Measurements from ENCODE around the gene HIVEP3. TPM values are rescaled to one million over a fixed set of nuclear protein-coding genes. Genes with fewer than 3 reads are reported as not detected.

HIVEP3 gene
- polyA plus RNA-seq, 4 donors = 0.67 to 3.8 (median 1.8) TPM

DNA sequence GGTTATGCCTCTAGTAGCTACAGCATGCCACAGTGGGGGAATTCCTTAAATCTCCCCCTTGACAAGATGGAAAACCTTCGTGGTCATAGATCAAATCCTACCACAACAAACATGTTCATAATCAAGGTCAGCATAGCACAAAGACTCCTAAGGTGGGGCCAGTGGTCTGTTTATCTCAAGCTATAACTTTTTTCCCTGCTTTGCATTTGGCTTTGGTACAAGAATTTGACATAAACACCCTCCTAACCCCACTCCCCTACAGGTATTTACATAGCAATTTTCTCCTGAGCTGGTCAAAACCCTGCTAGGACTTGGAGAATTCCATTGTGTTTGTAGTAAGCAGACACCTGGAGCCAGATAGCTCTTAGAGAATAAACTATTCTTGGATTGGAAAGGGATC lies 58.5 kb downstream of the HIVEP3 start:
- Histone ChIP-seq H3K4me1 (ENCODE audit: control insufficient read depth in 3 of 3, insufficient read depth in 2 of 3, low read depth in 1 of 3, low read length in 2 of 3) (no peaks in the 10 kb centered on the region), H3K27me3 (ENCODE audit: control insufficient read depth in 3 of 3, insufficient read depth in 3 of 3, low read length in 3 of 3) (peaks cover 0 to 18% (median 0%) of the 10 kb centered on the region in 3 donors), H3K9me3 (ENCODE audit: control insufficient read depth in 2 of 2, insufficient read depth in 1 of 2, low read depth in 1 of 2, low read length in 1 of 2) (no peaks in the 10 kb centered on the region), H3K27ac (ENCODE audit: low read depth in 1 of 3, low read length in 2 of 3) (no peak overlapping the region), H3K4me3 (ENCODE audit: low read depth in 1 of 3, low read length in 3 of 3) (no peak overlapping the region), H3K36me3 (ENCODE audit: control insufficient read depth in 3 of 3, insufficient read depth in 2 of 3, low read depth in 1 of 3, low read length in 3 of 3) (no peaks in the 10 kb centered on the region)
- DNase-seq (no peak), FAIRE-seq (no peak)
- 12 to 58% (median 36%) methylated on average over 1 of the region's 1 CpG for WGBS, 3 donors

DNA sequence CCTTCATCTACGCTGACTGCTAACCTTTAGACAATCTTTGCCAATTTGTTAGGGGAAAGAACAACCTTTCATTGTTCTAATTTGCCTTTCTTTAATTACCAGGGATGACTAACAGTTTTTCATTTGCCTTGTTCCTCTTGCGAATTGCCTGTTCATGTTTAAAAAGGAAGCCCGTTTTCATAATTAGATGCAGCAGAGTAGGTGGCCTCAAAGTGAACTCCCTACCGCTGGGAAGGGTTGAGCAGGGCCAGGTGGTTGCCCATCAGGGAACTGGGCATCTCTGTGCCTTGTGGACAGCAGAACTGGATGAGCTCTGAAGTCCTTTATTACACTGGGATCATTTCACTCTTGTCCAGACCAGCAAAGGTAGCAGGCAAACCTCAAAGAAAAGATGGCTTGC lies 59.0 kb downstream of the HIVEP3 start:
- 75 to 82% (median 78%) methylated on average over 4 of the region's 4 CpGs for WGBS, 3 donors
- H3K27me3 ChIP-seq (ENCODE audit: control insufficient read depth in 3 of 3, insufficient read depth in 3 of 3, low read length in 3 of 3) = peaks cover 0 to 18% (median 0%) of the 10 kb centered on the region in 3 donors
- no peaks in the 10 kb centered on the region for H3K9me3 ChIP-seq (ENCODE audit: control insufficient read depth in 2 of 2, insufficient read depth in 1 of 2, low read depth in 1 of 2, low read length in 1 of 2)
- H3K36me3 ChIP-seq (ENCODE audit: control insufficient read depth in 3 of 3, insufficient read depth in 2 of 3, low read depth in 1 of 3, low read length in 3 of 3) = no peaks in the 10 kb centered on the region
- no peak overlapping the region for H3K27ac ChIP-seq (ENCODE audit: low read depth in 1 of 3, low read length in 2 of 3)
- DNase-seq (no peak), FAIRE-seq (no peak)
- H3K4me1 ChIP-seq (ENCODE audit: control insufficient read depth in 3 of 3, insufficient read depth in 2 of 3, low read depth in 1 of 3, low read length in 2 of 3) = no peaks in the 10 kb centered on the region
- H3K4me3 ChIP-seq (ENCODE audit: low read depth in 1 of 3, low read length in 3 of 3) = no peak overlapping the region

DNA sequence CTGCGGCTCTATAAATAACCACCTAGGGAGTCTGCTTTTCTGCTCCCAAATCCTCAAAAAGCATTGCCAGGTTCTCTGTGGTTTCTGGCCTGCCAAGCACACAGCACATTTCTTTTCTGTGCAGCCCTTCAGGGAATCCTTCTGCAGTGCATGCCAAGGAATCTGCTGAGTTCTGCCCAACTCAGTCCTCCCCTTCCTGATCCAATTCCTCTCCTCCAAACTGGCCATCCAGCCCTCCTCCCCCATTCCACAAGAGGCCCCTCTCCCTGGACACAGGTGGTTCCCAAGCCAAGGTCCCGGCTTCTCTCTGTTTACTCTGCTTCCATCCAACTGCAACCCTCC lies 61.8 kb downstream of the HIVEP3 start:
- WGBS, 3 donors = 54 to 75% (median 68%) methylated on average over 2 of the region's 2 CpGs
- DNase-seq = no peak
- H3K9me3 ChIP-seq (ENCODE audit: control insufficient read depth in 2 of 2, insufficient read depth in 1 of 2, low read depth in 1 of 2, low read length in 1 of 2) = no peaks in the 10 kb centered on the region
- H3K4me3 ChIP-seq (ENCODE audit: low read depth in 1 of 3, low read length in 3 of 3) = no peak overlapping the region
- no peak overlapping the region for H3K27ac ChIP-seq (ENCODE audit: low read depth in 1 of 3, low read length in 2 of 3)
- FAIRE-seq = no peak
- peaks cover 0 to 5% (median 0%) of the 10 kb centered on the region in 3 donors for H3K27me3 ChIP-seq (ENCODE audit: control insufficient read depth in 3 of 3, insufficient read depth in 3 of 3, low read length in 3 of 3)
- H3K36me3 ChIP-seq (ENCODE audit: control insufficient read depth in 3 of 3, insufficient read depth in 2 of 3, low read depth in 1 of 3, low read length in 3 of 3) = no peaks in the 10 kb centered on the region
- H3K4me1 ChIP-seq (ENCODE audit: control insufficient read depth in 3 of 3, insufficient read depth in 2 of 3, low read depth in 1 of 3, low read length in 2 of 3) = no peaks in the 10 kb centered on the region

DNA sequence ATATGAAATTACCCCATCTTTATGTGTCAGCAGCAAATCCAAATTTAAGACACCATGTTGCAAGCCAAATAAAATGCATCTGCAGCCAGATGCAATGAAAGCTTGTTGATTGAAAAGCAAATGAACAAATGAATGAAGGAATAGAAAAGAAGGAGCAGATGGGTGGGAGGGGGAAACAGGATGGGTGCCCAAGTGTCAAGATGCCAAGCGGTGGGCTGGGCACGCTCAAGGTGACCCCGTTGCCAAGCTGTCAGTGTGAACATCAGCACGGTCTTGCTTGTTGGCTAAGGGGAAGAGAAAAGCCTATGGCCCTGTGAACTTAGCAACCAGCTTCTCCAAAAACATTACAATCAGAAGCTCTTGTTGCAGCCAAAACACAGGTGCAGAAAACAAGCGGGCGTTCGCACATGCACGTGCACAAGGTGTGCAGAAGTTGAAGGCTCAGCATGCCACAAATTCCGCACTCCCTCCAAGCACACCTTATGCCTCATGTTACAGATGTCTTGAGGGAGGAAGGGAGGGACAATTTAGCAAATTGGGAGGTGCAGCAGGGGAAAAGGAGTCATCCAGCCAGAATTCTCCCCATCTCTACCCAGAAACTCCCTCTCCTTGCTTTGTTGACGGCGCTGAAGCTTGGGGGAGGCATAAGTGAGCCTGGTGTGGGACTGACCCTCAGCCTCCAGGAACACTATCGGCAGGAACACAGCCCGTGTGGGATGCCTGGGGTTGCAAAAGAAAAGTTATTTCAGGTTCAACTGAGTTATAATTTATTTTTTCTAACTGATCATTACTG lies 62.4 kb downstream of the HIVEP3 start:
- Histone ChIP-seq H3K36me3 (ENCODE audit: control insufficient read depth in 3 of 3, insufficient read depth in 2 of 3, low read depth in 1 of 3, low read length in 3 of 3) (no peaks in the 10 kb centered on the region), H3K27me3 (ENCODE audit: control insufficient read depth in 3 of 3, insufficient read depth in 3 of 3, low read length in 3 of 3) (peaks cover 0 to 5% (median 0%) of the 10 kb centered on the region in 3 donors), H3K9me3 (ENCODE audit: control insufficient read depth in 2 of 2, insufficient read depth in 1 of 2, low read depth in 1 of 2, low read length in 1 of 2) (no peaks in the 10 kb centered on the region), H3K4me1 (ENCODE audit: control insufficient read depth in 3 of 3, insufficient read depth in 2 of 3, low read depth in 1 of 3, low read length in 2 of 3) (no peaks in the 10 kb centered on the region), H3K27ac (ENCODE audit: low read depth in 1 of 3, low read length in 2 of 3) (no peak overlapping the region), H3K4me3 (ENCODE audit: low read depth in 1 of 3, low read length in 3 of 3) (no peak overlapping the region)
- 88 to 92% (median 90%) methylated on average over 13 of the region's 13 CpGs for WGBS, 3 donors
- DNase-seq (no peak), FAIRE-seq (no peak)

DNA sequence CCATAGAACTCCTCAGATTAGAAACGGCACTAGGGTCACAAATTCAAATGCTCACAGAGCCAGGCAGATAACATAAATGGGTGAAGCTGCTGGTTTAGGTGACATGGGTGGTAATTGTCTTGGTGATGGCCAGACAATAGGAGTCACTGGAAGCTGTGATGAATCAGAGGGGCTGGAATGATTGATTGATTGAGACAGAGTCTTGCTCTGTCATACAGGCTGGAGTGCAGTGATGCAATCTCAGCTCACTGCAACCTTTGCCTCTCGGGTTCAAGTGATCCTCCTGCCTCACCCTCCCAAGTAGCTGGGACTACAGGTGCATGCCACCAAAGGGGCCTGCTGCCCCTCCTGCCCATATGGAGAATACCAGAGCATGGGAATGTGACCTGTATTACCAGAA lies 63.0 kb downstream of the HIVEP3 start:
- Histone ChIP-seq H3K27me3 (ENCODE audit: control insufficient read depth in 3 of 3, insufficient read depth in 3 of 3, low read length in 3 of 3) (peaks cover 0 to 4% (median 0%) of the 10 kb centered on the region in 3 donors), H3K4me3 (ENCODE audit: low read depth in 1 of 3, low read length in 3 of 3) (no peak overlapping the region), H3K4me1 (ENCODE audit: control insufficient read depth in 3 of 3, insufficient read depth in 2 of 3, low read depth in 1 of 3, low read length in 2 of 3) (no peaks in the 10 kb centered on the region), H3K27ac (ENCODE audit: low read depth in 1 of 3, low read length in 2 of 3) (no peak overlapping the region), H3K9me3 (ENCODE audit: control insufficient read depth in 2 of 2, insufficient read depth in 1 of 2, low read depth in 1 of 2, low read length in 1 of 2) (no peaks in the 10 kb centered on the region), H3K36me3 (ENCODE audit: control insufficient read depth in 3 of 3, insufficient read depth in 2 of 3, low read depth in 1 of 3, low read length in 3 of 3) (no peaks in the 10 kb centered on the region)
- DNase-seq (no peak), FAIRE-seq (no peak)
- WGBS, 3 donors = 67 to 79% (median 73%) methylated on average over 2 of the region's 2 CpGs

DNA sequence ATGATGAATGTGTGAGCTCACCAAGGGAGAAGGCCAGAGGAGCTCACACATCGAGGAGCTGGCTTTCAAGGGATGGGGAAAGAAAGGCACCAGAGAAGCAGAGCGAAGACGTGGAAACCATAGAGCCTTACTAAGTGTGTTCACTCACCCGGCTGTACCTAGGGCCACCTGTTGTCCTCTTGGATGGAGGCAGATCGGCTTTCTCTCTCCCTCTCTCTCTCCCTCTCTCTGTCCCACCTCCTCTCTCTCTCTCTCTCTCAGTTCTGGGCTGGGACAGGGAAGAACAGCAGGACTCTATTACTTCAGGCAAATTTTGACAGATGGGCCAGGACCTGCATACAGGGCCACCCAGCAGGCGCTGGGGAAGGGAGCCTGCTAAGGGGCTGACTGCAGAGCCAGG lies 64.8 kb downstream of the HIVEP3 start:
- no peak for DNase-seq
- 81 to 91% (median 91%) methylated on average over 6 of the region's 6 CpGs for WGBS, 3 donors
- FAIRE-seq = no peak

DNA sequence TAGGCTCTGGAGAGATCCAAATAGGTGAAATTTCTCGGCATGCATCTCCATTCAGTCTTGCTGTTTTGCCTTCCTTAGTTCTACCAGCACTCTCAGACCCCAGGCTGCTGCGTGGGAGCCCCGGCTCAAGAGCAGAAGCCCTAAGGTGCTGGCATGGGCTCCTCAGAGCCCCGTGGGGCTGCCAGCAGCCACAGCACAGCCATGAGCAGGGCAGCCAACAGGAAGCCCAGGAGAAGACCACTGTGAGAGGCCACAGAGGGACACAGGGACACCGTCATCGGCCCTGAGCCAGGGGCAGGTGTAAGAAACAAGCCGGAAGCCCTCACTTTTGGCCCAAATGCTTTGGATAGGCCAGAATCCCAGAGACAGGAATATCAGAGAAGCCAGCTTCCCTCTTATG lies 66.6 kb downstream of the HIVEP3 start:
- H3K4me3 ChIP-seq (ENCODE audit: low read depth in 1 of 3, low read length in 3 of 3) = no peak overlapping the region
- DNase-seq (no peak), FAIRE-seq (no peak)
- H3K27me3 ChIP-seq (ENCODE audit: control insufficient read depth in 3 of 3, insufficient read depth in 3 of 3, low read length in 3 of 3) = no peaks in the 10 kb centered on the region
- no peaks in the 10 kb centered on the region for H3K36me3 ChIP-seq (ENCODE audit: control insufficient read depth in 3 of 3, insufficient read depth in 2 of 3, low read depth in 1 of 3, low read length in 3 of 3)
- H3K4me1 ChIP-seq (ENCODE audit: control insufficient read depth in 3 of 3, insufficient read depth in 2 of 3, low read depth in 1 of 3, low read length in 2 of 3) = no peaks in the 10 kb centered on the region
- WGBS, 3 donors = 89 to 93% (median 91%) methylated on average over 7 of the region's 7 CpGs
- H3K9me3 ChIP-seq (ENCODE audit: control insufficient read depth in 2 of 2, insufficient read depth in 1 of 2, low read depth in 1 of 2, low read length in 1 of 2) = no peaks in the 10 kb centered on the region
- no peak overlapping the region for H3K27ac ChIP-seq (ENCODE audit: low read depth in 1 of 3, low read length in 2 of 3)

More for the DNA sequence above, 64.8 kb downstream of the HIVEP3 start:
- no peaks in the 10 kb centered on the region for H3K36me3 ChIP-seq (ENCODE audit: control insufficient read depth in 3 of 3, insufficient read depth in 2 of 3, low read depth in 1 of 3, low read length in 3 of 3)
- H3K27ac ChIP-seq (ENCODE audit: low read depth in 1 of 3, low read length in 2 of 3) = no peak overlapping the region
- no peaks in the 10 kb centered on the region for H3K9me3 ChIP-seq (ENCODE audit: control insufficient read depth in 2 of 2, insufficient read depth in 1 of 2, low read depth in 1 of 2, low read length in 1 of 2)
- H3K27me3 ChIP-seq (ENCODE audit: control insufficient read depth in 3 of 3, insufficient read depth in 3 of 3, low read length in 3 of 3) = no peaks in the 10 kb centered on the region
- no peaks in the 10 kb centered on the region for H3K4me1 ChIP-seq (ENCODE audit: control insufficient read depth in 3 of 3, insufficient read depth in 2 of 3, low read depth in 1 of 3, low read length in 2 of 3)
- H3K4me3 ChIP-seq (ENCODE audit: low read depth in 1 of 3, low read length in 3 of 3) = no peak overlapping the region

DNA sequence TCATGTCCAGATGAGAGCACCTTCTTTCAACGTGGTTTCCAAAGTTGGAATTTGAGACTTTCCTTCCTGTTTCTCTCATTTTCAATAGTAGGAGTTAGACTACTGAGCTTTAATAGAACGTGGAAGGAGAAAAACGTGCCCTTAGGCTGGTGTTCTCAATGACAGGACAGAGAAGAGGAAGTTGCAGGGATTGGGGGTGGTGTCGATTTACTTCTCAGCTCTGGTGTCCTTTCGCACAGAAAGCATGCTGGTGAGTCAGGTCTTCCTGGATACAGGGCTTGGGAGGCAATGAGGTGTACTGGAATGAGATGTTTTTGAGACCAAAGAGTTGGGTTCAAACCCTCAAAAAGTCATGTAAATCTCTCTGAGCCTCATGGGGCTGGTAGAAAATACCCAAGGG lies 67.1 kb downstream of the HIVEP3 start:
- no peaks in the 10 kb centered on the region for H3K27me3 ChIP-seq (ENCODE audit: control insufficient read depth in 3 of 3, insufficient read depth in 3 of 3, low read length in 3 of 3)
- WGBS, 3 donors = 60 to 79% (median 75%) methylated on average over 5 of the region's 5 CpGs
- no peaks in the 10 kb centered on the region for H3K36me3 ChIP-seq (ENCODE audit: control insufficient read depth in 3 of 3, insufficient read depth in 2 of 3, low read depth in 1 of 3, low read length in 3 of 3)
- H3K4me3 ChIP-seq (ENCODE audit: low read depth in 1 of 3, low read length in 3 of 3) = no peak overlapping the region
- no peak overlapping the region for H3K27ac ChIP-seq (ENCODE audit: low read depth in 1 of 3, low read length in 2 of 3)
- DNase-seq = no peak
- no peaks in the 10 kb centered on the region for H3K4me1 ChIP-seq (ENCODE audit: control insufficient read depth in 3 of 3, insufficient read depth in 2 of 3, low read depth in 1 of 3, low read length in 2 of 3)
- FAIRE-seq = no peak
- H3K9me3 ChIP-seq (ENCODE audit: control insufficient read depth in 2 of 2, insufficient read depth in 1 of 2, low read depth in 1 of 2, low read length in 1 of 2) = no peaks in the 10 kb centered on the region

DNA sequence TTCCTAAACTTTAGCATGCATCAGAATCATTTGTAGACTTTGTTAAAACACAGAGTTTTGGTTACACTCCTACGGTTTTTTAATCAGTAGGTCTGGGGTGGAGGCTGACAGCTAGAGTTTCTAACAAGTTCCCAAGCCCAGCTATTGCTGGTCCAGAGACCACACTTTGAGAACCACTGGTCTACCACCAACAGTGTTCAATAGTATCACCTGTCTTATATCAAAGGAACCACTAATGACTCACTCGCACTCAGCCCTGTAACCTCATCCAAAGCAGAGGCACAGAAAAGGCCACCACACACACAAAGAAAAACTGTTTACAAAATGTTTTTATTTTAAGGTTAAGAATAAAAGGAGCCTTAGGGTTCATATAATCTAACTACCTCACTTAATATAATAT lies 68.7 kb downstream of the HIVEP3 start:
- WGBS, 3 donors = 51 to 63% (median 60%) methylated on average over 2 of the region's 2 CpGs
- DNase-seq (no peak), FAIRE-seq (no peak)
- no peak overlapping the region for H3K27ac ChIP-seq (ENCODE audit: low read depth in 1 of 3, low read length in 2 of 3)
- no peaks in the 10 kb centered on the region for H3K4me1 ChIP-seq (ENCODE audit: control insufficient read depth in 3 of 3, insufficient read depth in 2 of 3, low read depth in 1 of 3, low read length in 2 of 3)
- no peaks in the 10 kb centered on the region for H3K9me3 ChIP-seq (ENCODE audit: control insufficient read depth in 2 of 2, insufficient read depth in 1 of 2, low read depth in 1 of 2, low read length in 1 of 2)
- no peak overlapping the region for H3K4me3 ChIP-seq (ENCODE audit: low read depth in 1 of 3, low read length in 3 of 3)
- H3K36me3 ChIP-seq (ENCODE audit: control insufficient read depth in 3 of 3, insufficient read depth in 2 of 3, low read depth in 1 of 3, low read length in 3 of 3) = no peaks in the 10 kb centered on the region
- no peaks in the 10 kb centered on the region for H3K27me3 ChIP-seq (ENCODE audit: control insufficient read depth in 3 of 3, insufficient read depth in 3 of 3, low read length in 3 of 3)

All from small intestine (tissue), 7 donors.